Measurements from ENCODE around the gene FBXL3. TPM values are rescaled to one million over a fixed set of nuclear protein-coding genes. Genes with fewer than 3 reads are reported as not detected.
A peak's percentile ranks its signal among the peaks of the same experiment; 100 is the strongest.

The FBXL3 gene
- total RNA-seq (2022), result 8.8 and 10.9 TPM in 2 replicates
- Bru-seq, nascent RNA, result percentile 75 among the genes with signal in this experiment
- BruChase-seq, experiment 1, labeled RNA remaining after a 6-hour chase, result percentile 54 among the genes with signal in this experiment
- percentile 75 among the genes with signal in this experiment for BruChase-seq, experiment 2, labeled RNA remaining after a 2-hour chase
- long read RNA-seq, transcript FBXL3-201 (5 exons, 3,503 nt), result major isoform, 7 of 13 reads
- long read RNA-seq, partial matches to known transcripts, result 0 of 13 reads
- long read RNA-seq, other reads (novel, unspliced or antisense), result 6 of 13 reads

GRCh38 chr13:77026861-77027621 lies at the start of gene FBXL3:
TSS of gene FBXL3 (minus strand) at chr13:77027159. CDS start at chr13:77021860, 5,299 bp downstream.
- Mint-ChIP-seq H3K27ac (ENCODE audit: unreplicated experiment) (peak within 1 kb of the TSS; percentile 81), H3K9me3 (ENCODE audit: low read depth, unreplicated experiment) (no peaks in the 10 kb centered on the region), H3K4me3 (ENCODE audit: low read depth, unreplicated experiment) (peak within 1 kb of the TSS; percentile 92), H3K36me3 (ENCODE audit: insufficient read depth, unreplicated experiment) (peaks cover 15% of the 10 kb centered on the region), H3K27me3 (ENCODE audit: unreplicated experiment) (no peaks in the 10 kb centered on the region), H3K4me1 (ENCODE audit: low read depth, unreplicated experiment) (peaks cover 8% of the 10 kb centered on the region)
- DNase-seq, result peak; percentile 49
- TSS peak; percentile 63 for BruUV-seq (replicated peaks)
- CTCF ChIA-PET, result interaction anchor here (0.7 to 1.2 kb wide), 2 partner anchors 28 to 451 kb away, joined by 3 to 4 read pairs; no protein-coding TSS in a partner anchor
- intact Hi-C loops (cut with micrococcal nuclease; ENCODE audit: unreplicated experiment), result no loop called here
- no peak for TF ChIP-seq CTCF (IDR thresholded peaks at IDR 0.05; ENCODE audit: unreplicated experiment)

- Mint-ChIP-seq H3K9me3 (ENCODE audit: low read depth, unreplicated experiment) (no peaks in the 10 kb centered on the region), H3K27me3 (ENCODE audit: unreplicated experiment) (no peaks in the 10 kb centered on the region), H3K27ac (ENCODE audit: unreplicated experiment) (no peak overlapping the region), H3K4me3 (ENCODE audit: low read depth, unreplicated experiment) (no peak overlapping the region), H3K4me1 (ENCODE audit: low read depth, unreplicated experiment) (no peaks in the 10 kb centered on the region), H3K36me3 (ENCODE audit: insufficient read depth, unreplicated experiment) (no peaks in the 10 kb centered on the region)
- CTCF ChIA-PET, result no interaction called here
- intact Hi-C loops (cut with micrococcal nuclease; ENCODE audit: unreplicated experiment), result no loop called here
- TF ChIP-seq CTCF (IDR thresholded peaks at IDR 0.05; ENCODE audit: unreplicated experiment), result no peak
- BruUV-seq (replicated peaks), result no TSS peak
- DNase-seq, result no peak
Observed at GRCh38 chr13:77067519-77067918, 40.6 kb upstream of the FBXL3 start.

GRCh38 chr13:77065461-77066147 lies 38.6 kb upstream of the FBXL3 start:
- H3K27me3 Mint-ChIP-seq (ENCODE audit: unreplicated experiment), result no peaks in the 10 kb centered on the region
- H3K36me3 Mint-ChIP-seq (ENCODE audit: insufficient read depth, unreplicated experiment), result no peaks in the 10 kb centered on the region
- H3K27ac Mint-ChIP-seq (ENCODE audit: unreplicated experiment), result no peak overlapping the region
- TF ChIP-seq CTCF (IDR thresholded peaks at IDR 0.05; ENCODE audit: unreplicated experiment), result no peak
- intact Hi-C loops (cut with micrococcal nuclease; ENCODE audit: unreplicated experiment), result no loop called here
- H3K4me1 Mint-ChIP-seq (ENCODE audit: low read depth, unreplicated experiment), result no peaks in the 10 kb centered on the region
- no peak for DNase-seq
- H3K9me3 Mint-ChIP-seq (ENCODE audit: low read depth, unreplicated experiment), result no peaks in the 10 kb centered on the region
- CTCF ChIA-PET, result interaction anchor here (0.5 kb wide), 1 partner anchor 528 kb away, joined by 3 read pairs; no protein-coding TSS in a partner anchor
- BruUV-seq (replicated peaks), result no TSS peak
- H3K4me3 Mint-ChIP-seq (ENCODE audit: low read depth, unreplicated experiment), result no peak overlapping the region

- Mint-ChIP-seq H3K9me3 (ENCODE audit: low read depth, unreplicated experiment) (no peaks in the 10 kb centered on the region), H3K4me3 (ENCODE audit: low read depth, unreplicated experiment) (no peak overlapping the region), H3K4me1 (ENCODE audit: low read depth, unreplicated experiment) (no peaks in the 10 kb centered on the region), H3K27ac (ENCODE audit: unreplicated experiment) (no peak overlapping the region), H3K27me3 (ENCODE audit: unreplicated experiment) (no peaks in the 10 kb centered on the region), H3K36me3 (ENCODE audit: insufficient read depth, unreplicated experiment) (no peaks in the 10 kb centered on the region)
- intact Hi-C loops (cut with micrococcal nuclease; ENCODE audit: unreplicated experiment), result no loop called here
- CTCF ChIA-PET, result no interaction called here
- DNase-seq, result no peak
- no peak for TF ChIP-seq CTCF (IDR thresholded peaks at IDR 0.05; ENCODE audit: unreplicated experiment)
- BruUV-seq (replicated peaks), result no TSS peak
Observed at GRCh38 chr13:77062097-77062496, 35.1 kb upstream of the FBXL3 start.

All from Calu3 (cell line).